ENCODE measurements around the gene PDAP1. TPM values are rescaled to one million over a fixed set of nuclear protein-coding genes. Genes with fewer than 3 reads are reported as not detected.
"Not testable (repeated sequence)": the region's sequence is repeated elsewhere in the genome, so short reads cannot be mapped to it uniquely, and the experiment has no call there.

PDAP1 gene
- total RNA-seq, 1 experiment from 2014 or later: 87.2 TPM

GRCh38 chr7:99440195-99440594 lies 31.8 kb upstream of the PDAP1 start:
- CTCF ChIA-PET: no interaction called here
- H3K27ac Mint-ChIP-seq (ENCODE audit: unreplicated experiment): peak overlapping the region; percentile 89
- intact Hi-C loops (cut with micrococcal nuclease; ENCODE audit: unreplicated experiment): no loop called here
- TF ChIP-seq, protein P1, sequence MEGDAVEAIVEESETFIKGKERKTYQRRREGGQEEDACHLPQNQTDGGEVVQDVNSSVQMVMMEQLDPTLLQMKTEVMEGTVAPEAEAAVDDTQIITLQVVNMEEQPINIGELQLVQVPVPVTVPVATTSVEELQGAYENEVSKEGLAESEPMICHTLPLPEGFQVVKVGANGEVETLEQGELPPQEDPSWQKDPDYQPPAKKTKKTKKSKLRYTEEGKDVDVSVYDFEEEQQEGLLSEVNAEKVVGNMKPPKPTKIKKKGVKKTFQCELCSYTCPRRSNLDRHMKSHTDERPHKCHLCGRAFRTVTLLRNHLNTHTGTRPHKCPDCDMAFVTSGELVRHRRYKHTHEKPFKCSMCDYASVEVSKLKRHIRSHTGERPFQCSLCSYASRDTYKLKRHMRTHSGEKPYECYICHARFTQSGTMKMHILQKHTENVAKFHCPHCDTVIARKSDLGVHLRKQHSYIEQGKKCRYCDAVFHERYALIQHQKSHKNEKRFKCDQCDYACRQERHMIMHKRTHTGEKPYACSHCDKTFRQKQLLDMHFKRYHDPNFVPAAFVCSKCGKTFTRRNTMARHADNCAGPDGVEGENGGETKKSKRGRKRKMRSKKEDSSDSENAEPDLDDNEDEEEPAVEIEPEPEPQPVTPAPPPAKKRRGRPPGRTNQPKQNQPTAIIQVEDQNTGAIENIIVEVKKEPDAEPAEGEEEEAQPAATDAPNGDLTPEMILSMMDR (IDR thresholded peaks at IDR 0.05; ENCODE audit: unreplicated experiment): no peak
- no peaks in the 10 kb centered on the region for H3K9me3 Mint-ChIP-seq (ENCODE audit: low read depth, unreplicated experiment)
- H3K4me3 Mint-ChIP-seq (ENCODE audit: low read depth, unreplicated experiment): peak overlapping the region; percentile 98
- DNase-seq: no peak
- BruUV-seq (replicated peaks): no TSS peak
- no peaks in the 10 kb centered on the region for H3K4me1 Mint-ChIP-seq (ENCODE audit: low read depth, unreplicated experiment)
- H3K27me3 Mint-ChIP-seq (ENCODE audit: unreplicated experiment): no peaks in the 10 kb centered on the region
- H3K36me3 Mint-ChIP-seq (ENCODE audit: insufficient read depth, unreplicated experiment): peaks cover 45% of the 10 kb centered on the region

DNA sequence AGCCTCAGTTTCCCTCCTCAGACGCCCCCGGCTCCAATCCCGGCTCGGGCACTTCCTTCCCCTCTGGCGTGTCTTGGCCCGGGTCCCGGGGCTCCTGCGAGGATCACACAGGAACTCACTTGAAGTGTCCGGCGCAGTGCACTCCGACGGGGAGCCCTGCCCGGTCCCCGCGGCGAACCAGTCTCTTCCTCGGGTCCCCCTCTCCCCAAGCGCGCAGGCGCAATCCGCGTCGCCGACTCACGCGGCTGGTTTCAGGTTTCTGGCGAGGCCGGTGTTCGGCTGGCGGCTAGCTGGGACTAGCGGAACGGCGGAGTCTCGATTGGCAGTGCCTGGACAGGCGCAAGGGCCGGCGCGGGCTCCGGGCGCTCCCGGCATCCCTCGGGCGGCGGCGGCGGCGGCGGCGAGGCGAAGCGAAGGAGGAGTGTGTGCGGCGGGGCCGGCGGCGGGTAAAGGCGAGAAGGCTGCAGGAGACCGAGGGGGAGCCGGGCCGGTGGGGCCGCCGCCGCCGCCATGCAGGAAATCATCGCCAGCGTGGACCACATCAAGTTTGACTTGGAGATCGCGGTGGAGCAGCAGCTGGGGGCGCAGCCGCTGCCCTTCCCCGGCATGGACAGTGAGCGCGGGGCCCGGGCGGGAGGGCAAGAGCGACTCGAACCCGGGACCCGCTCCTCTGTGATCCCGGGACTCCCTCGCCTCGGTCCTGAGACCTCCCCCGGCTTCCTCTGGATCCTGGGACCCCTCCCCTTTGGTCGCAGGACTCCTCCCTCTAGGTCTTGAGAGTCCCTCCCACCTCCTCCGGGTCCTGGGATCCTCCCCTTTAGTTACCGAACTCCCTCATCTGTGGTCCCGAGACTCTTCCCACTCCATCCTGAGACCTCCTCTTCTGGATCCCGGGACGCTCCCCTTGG lies 30.4 kb upstream of the PDAP1 start, which contains the start of the genes CPSF4 and PTCD1:
Gene CPSF4, plus strand, starts transcription at position 371 of the 908 bp plus-strand sequence. Its CDS starts 140 bp downstream, at position 511.
Gene PTCD1, minus strand, starts transcription at position 226 of the 908 bp plus-strand sequence. CDS start 3,556 bp downstream, outside the sequence.
- no peaks in the 10 kb centered on the region for H3K4me1 Mint-ChIP-seq (ENCODE audit: low read depth, unreplicated experiment)
- DNase-seq: peak; percentile 92
- CTCF ChIA-PET: no interaction called here
- TF ChIP-seq, protein P1 (IDR thresholded peaks at IDR 0.05; ENCODE audit: unreplicated experiment): no peak
- H3K36me3 Mint-ChIP-seq (ENCODE audit: insufficient read depth, unreplicated experiment): peaks cover 54% of the 10 kb centered on the region
- peak within 1 kb of the TSS; percentile 98 for H3K4me3 Mint-ChIP-seq (ENCODE audit: low read depth, unreplicated experiment)
- peak within 1 kb of the TSS; percentile 89 for H3K27ac Mint-ChIP-seq (ENCODE audit: unreplicated experiment)
- intact Hi-C loops (cut with micrococcal nuclease; ENCODE audit: unreplicated experiment): no loop called here
- no peaks in the 10 kb centered on the region for H3K9me3 Mint-ChIP-seq (ENCODE audit: low read depth, unreplicated experiment)
- BruUV-seq (replicated peaks): no TSS peak
- H3K27me3 Mint-ChIP-seq (ENCODE audit: unreplicated experiment): no peaks in the 10 kb centered on the region

GRCh38 chr7:99437946-99438572 lies 29.7 kb upstream of the PDAP1 start:
- BruUV-seq (replicated peaks): no TSS peak
- TF ChIP-seq, protein P1 (IDR thresholded peaks at IDR 0.05; ENCODE audit: unreplicated experiment): no peak
- no peaks in the 10 kb centered on the region for H3K4me1 Mint-ChIP-seq (ENCODE audit: low read depth, unreplicated experiment)
- H3K4me3 Mint-ChIP-seq (ENCODE audit: low read depth, unreplicated experiment): peak overlapping the region; percentile 98
- peak overlapping the region; percentile 89 for H3K27ac Mint-ChIP-seq (ENCODE audit: unreplicated experiment)
- no peaks in the 10 kb centered on the region for H3K27me3 Mint-ChIP-seq (ENCODE audit: unreplicated experiment)
- DNase-seq: no peak
- intact Hi-C loops (cut with micrococcal nuclease; ENCODE audit: unreplicated experiment): no loop called here
- CTCF ChIA-PET: no interaction called here
- H3K36me3 Mint-ChIP-seq (ENCODE audit: insufficient read depth, unreplicated experiment): peaks cover 57% of the 10 kb centered on the region
- H3K9me3 Mint-ChIP-seq (ENCODE audit: low read depth, unreplicated experiment): no peaks in the 10 kb centered on the region

- Mint-ChIP-seq H3K9me3 (ENCODE audit: low read depth, unreplicated experiment) (no peaks in the 10 kb centered on the region), H3K4me3 (ENCODE audit: low read depth, unreplicated experiment) (no peak overlapping the region), H3K4me1 (ENCODE audit: low read depth, unreplicated experiment) (no peaks in the 10 kb centered on the region), H3K27me3 (ENCODE audit: unreplicated experiment) (no peaks in the 10 kb centered on the region), H3K36me3 (ENCODE audit: insufficient read depth, unreplicated experiment) (peaks cover 30% of the 10 kb centered on the region), H3K27ac (ENCODE audit: unreplicated experiment) (no peak overlapping the region)
- CTCF ChIA-PET: no interaction called here
- intact Hi-C loops (cut with micrococcal nuclease; ENCODE audit: unreplicated experiment): no loop called here
- TF ChIP-seq, protein P1 (IDR thresholded peaks at IDR 0.05; ENCODE audit: unreplicated experiment): no peak
- BruUV-seq (replicated peaks): no TSS peak
- DNase-seq: no peak
These were observed 24.8 kb upstream of the PDAP1 start for GRCh38 chr7:99433158-99433557.

DNA sequence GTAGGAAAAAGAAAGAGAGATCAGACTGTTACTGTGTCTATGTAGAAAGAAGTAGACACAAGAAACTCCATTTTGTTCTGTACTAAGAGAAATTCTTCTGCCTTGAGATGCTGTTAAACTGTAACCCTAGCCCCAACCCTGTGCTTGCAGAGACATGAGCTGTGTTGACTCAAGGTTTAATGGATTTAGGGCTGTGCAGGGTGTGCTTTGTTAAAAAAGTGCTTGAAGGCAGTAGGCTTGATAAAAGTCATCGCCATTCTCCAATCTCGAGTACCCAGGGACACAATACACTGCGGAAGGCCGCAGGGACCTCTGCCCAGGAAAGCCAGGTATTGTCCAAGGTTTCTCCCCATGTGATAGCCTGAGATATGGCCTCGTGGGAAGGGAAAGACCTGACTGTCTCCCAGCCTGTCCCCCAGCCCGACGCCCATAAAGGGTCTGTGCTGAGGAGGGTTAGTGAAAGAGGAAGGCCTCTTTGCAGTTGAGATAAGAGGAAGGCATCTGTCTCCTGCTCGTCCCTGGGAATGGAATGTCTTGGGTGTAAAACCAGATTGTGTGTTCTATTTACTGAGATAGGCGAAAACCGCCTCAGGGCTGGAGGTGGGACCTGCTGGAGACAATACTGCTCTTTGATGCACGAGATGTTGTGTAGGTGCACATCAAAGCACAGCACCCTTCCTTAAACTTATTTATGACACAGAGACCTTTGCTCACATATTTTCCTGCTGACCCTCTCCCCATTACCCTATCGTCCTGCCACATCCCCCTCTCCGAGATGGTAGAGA lies 23.6 kb upstream of the PDAP1 start:
- H3K27ac Mint-ChIP-seq (ENCODE audit: unreplicated experiment); H3K9me3 Mint-ChIP-seq (ENCODE audit: low read depth, unreplicated experiment); H3K27me3 Mint-ChIP-seq (ENCODE audit: unreplicated experiment); H3K4me1 Mint-ChIP-seq (ENCODE audit: low read depth, unreplicated experiment); H3K4me3 Mint-ChIP-seq (ENCODE audit: low read depth, unreplicated experiment); DNase-seq; BruUV-seq (replicated peaks); intact Hi-C loops (cut with micrococcal nuclease; ENCODE audit: unreplicated experiment); CTCF ChIA-PET: not testable (repeated sequence)
- peaks cover 33% of the 10 kb centered on the region for H3K36me3 Mint-ChIP-seq (ENCODE audit: insufficient read depth, unreplicated experiment)

Measured in Calu3 (cell line).